Natural killer cell treated with Interleukin-12 subunit alpha and Interleukin-12 subunit beta and Interleukin-15 and Interleukin-18, amount 100 ng/mL, for 72 hours (primary cell): Measurements from ENCODE around the gene WNT5A. TPM values are rescaled to one million over a fixed set of nuclear protein-coding genes. Genes with fewer than 3 reads are reported as not detected.
"Not testable (repeated sequence)": the region's sequence is repeated elsewhere in the genome, so short reads cannot be mapped to it uniquely, and the experiment has no call there.

Source experiments
- ATAC-seq, 2 donors: fragments of 150-1000 bp; cut with Tn5 transposase in 1 of 2; sonication (Bioruptor Pico), chemical (Tn5 transposase) in 1 of 2; 2 replicates each; pipeline ENCODE4 v1.10.0; 2021
- DNase-seq: peaks from one replicate; pipeline ENCODE4 v3.0.0; 2022; ENCODE audit warnings: low spot score
- H3K27ac Mint-ChIP-seq, 2 donors: 1 replicate in 1 of 2; 2 replicates in 1 of 2; pipeline ENCODE4 v1.8.0; 2022; ENCODE audit warnings: mixed read lengths in 2 of 2, mild to moderate bottlenecking in 1 of 2, moderate library complexity in 1 of 2
- H3K27me3 Mint-ChIP-seq, 2 donors: 1 replicate in 1 of 2; 2 replicates in 1 of 2; pipeline ENCODE4 v1.8.0; 2022; ENCODE audit warnings: mixed read lengths in 2 of 2
- H3K36me3 Mint-ChIP-seq: one replicate; pipeline ENCODE4 v1.8.0; 2022; ENCODE audit warnings: mixed read lengths
- H3K4me1 Mint-ChIP-seq, 2 donors: 1 replicate in 1 of 2; 2 replicates in 1 of 2; pipeline ENCODE4 v1.8.0; 2022; ENCODE audit warnings: low read depth in 2 of 2, mixed read lengths in 2 of 2, mild to moderate bottlenecking in 1 of 2
- H3K4me3 Mint-ChIP-seq: one replicate; pipeline ENCODE4 v1.8.0; 2022; ENCODE audit warnings: mixed read lengths
- H3K9me3 Mint-ChIP-seq: 2 replicates; pipeline ENCODE4 v1.8.0; 2022; ENCODE audit warnings: mixed read lengths
- total RNA-seq, 2 donors: library from RNA; stranded (reverse); gene quantifications; one replicate each; pipeline ENCODE4 v1.2.3, GENCODE V29; 2022

WNT5A gene
- total RNA-seq, 2 donors from 2014 or later: not detected

DNA sequence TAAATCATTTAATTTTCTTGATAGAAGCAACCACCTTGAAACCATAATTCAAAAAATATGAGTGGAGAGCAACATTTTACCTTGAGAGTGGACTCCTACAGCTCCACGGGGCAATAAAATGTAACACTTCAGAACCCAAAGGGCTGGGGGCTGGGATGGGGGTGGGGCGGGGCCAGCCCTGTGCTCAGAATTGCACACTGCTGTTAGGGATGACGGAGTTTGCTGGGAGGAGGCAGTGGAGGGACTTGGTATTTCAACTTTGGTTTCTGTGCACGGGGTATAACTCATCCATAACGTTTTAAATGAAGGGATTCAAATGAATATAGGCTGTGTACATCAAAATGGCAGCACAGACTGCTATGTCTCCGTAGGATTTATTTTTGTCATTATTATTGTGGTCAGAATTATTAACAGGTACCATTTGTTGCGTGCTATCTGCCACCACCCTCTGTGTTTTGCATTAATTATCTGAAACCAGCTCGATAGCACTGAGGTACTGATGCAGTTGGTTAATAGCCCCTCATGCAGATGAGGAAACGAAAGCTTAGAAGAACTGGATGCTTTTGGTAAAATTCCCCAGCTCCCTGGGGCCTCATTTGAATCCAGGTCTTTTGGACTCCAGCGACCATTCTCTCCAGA is 29.4 kb upstream of the WNT5A start:
- no peak for DNase-seq
- ATAC-seq: no peak
- H3K4me3 Mint-ChIP-seq: no peak overlapping the region
- no peaks in the 10 kb centered on the region for H3K9me3 Mint-ChIP-seq
- peaks cover 2 to 7% of the 10 kb centered on the region in 2 donors for H3K27me3 Mint-ChIP-seq
- H3K4me1 Mint-ChIP-seq: no peaks in the 10 kb centered on the region
- H3K27ac Mint-ChIP-seq: no peak overlapping the region
- H3K36me3 Mint-ChIP-seq: no peaks in the 10 kb centered on the region

DNA sequence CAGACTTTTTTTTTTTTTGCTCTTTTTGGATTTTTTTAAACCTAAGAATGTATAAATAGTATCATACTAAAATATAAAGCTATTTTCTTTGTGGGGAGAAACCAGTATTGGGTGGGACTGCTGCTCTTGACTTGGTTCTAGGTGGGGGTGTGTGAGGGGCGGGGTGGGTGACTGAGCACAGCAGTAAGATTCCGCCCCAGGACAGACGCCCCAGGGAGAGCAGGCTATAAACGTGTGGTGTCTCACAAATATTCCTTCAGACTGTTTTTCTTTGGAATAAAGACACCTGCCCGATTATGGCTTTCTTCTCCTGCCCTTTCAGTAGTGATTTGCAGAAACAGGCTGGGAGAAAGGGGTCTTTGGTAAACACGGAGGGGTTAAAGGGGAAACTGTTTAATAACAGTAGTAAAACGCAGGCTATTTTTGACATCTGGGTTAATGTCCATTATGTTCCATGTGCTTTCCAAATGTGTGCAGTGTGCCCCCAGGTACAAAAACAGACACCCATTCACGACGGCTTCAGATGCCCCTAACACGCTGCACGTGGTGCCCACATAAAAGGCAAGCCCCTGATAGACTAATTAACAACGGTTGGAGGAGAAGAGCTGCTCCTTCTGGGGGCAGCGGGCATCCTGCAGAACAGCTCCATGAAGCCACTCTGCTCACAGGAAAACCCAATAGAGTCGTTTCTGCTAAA is 28.6 kb upstream of the WNT5A start:
- no peaks in the 10 kb centered on the region for H3K9me3 Mint-ChIP-seq
- H3K4me3 Mint-ChIP-seq: no peak overlapping the region
- H3K36me3 Mint-ChIP-seq: no peaks in the 10 kb centered on the region
- H3K27me3 Mint-ChIP-seq: peaks cover 2 to 7% of the 10 kb centered on the region in 2 donors
- H3K27ac Mint-ChIP-seq: no peak overlapping the region
- DNase-seq: no peak
- ATAC-seq: no peak
- H3K4me1 Mint-ChIP-seq: no peaks in the 10 kb centered on the region

DNA sequence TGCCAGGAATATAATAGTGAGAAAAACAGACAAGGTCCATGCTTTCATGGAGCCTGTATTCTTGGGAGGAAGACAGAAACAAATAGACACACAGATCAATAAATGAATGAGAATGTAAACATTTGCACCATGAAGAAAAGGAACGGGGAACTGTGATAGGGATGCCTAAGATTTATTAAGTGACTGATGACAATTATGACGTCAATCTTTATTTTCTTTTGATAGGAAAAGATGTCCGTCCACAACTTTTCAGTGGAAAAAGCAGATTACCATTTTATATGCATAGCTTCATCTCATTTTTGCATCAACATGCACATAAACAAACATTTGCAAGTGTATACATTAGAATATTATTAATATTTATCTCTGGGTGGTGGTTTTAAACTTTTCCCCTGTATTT is 27.9 kb upstream of the WNT5A start:
- Mint-ChIP-seq H3K9me3 (no peaks in the 10 kb centered on the region), H3K4me1 (no peaks in the 10 kb centered on the region), H3K27me3 (peaks cover 2 to 7% of the 10 kb centered on the region in 2 donors), H3K36me3 (no peaks in the 10 kb centered on the region), H3K27ac (no peak overlapping the region), H3K4me3 (no peak overlapping the region)
- DNase-seq (no peak), ATAC-seq (no peak)

DNA sequence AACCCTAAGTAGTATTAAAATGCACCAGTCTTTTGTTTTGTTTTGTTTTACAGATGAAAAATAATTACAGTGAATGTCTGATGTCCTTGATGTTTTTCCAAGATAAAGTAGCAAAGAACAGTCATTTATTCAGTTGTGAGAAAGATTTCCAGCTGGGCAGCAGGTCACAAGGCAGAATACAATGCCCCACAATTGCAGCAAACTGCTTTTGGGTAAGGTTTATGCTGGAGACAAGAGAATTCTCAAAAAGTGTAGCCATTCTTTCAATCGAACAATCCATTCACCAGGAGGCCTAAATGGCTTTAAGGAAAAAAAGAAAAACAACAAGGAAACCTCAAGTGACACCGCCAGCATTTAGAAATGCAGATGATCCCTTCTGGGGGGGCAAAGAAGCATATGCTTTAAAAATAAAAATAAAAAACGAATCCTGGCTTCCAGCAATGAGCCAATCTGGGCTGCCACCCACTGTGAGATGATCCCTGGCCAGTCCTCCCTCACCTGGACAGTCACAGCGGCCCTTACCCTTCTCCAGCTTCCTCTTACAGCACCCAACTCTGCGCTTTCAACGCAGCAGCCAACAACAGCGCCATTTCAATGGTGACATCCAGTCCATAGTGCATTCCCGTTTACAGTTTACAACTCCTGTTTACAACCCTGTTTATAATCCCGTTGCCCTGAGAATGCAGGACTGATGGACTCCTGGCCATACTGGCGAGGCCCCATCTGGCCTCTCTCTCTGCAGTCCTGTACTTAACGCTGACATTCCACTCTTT is 25.7 kb upstream of the WNT5A start:
- Mint-ChIP-seq H3K36me3 (no peaks in the 10 kb centered on the region), H3K4me3 (no peak overlapping the region), H3K4me1 (no peaks in the 10 kb centered on the region), H3K27me3 (peaks cover 2 to 7% of the 10 kb centered on the region in 2 donors), H3K27ac (no peak overlapping the region), H3K9me3 (no peaks in the 10 kb centered on the region)
- no peak for ATAC-seq
- no peak for DNase-seq

DNA sequence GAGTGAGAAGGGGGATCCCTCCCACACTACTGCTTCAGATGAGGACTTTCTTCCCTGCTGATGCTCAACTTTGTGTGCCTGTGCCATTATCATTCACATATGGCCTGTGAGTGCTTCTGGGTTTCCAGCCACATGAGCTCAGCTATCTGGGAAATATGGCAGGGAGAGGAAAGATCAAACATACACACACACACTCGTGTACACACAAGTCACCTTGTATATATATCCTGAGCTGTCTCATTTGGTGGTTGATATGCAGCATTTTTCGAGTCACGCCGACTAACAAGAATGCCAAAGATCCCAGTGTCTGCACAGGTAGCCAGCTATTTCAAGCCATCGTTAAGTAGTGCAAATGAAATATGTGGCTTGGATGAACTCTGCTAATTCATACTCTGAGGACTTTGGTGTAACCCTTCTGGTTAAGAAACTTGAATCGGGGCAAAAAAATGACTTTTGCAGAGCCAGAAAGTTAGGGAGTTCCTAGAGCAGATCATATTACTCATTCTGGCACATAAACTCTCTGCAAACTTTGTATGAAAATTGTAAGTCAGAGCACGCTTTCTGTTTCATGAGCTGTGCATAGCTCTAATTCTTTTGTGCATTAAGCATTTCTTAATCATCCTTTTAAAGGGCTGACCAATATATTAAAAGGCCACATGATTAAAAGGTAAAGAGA is 24.9 kb upstream of the WNT5A start:
- H3K4me1 Mint-ChIP-seq: no peaks in the 10 kb centered on the region
- no peaks in the 10 kb centered on the region for H3K9me3 Mint-ChIP-seq
- DNase-seq (no peak), ATAC-seq (no peak)
- peaks cover 2 to 7% of the 10 kb centered on the region in 2 donors for H3K27me3 Mint-ChIP-seq
- H3K36me3 Mint-ChIP-seq: no peaks in the 10 kb centered on the region
- no peak overlapping the region for H3K27ac Mint-ChIP-seq
- no peak overlapping the region for H3K4me3 Mint-ChIP-seq

DNA sequence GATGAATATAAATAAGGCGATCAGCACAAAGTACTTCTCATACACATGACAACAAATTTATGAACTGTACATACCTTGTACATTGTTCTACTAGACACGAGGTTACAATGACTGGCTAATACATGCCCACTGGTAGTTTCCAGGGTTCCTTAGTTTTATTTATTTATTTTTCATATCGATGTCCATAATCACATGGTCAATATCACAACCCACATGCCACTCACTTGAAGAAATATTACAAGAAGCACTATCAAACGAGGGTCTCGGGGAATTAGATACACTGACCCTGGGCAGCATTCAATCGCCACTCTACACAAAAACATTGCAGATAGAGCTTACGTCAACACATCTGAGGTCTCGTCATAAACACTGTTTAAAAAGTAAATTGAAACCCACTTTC is 21.2 kb upstream of the WNT5A start:
- no peak overlapping the region for H3K27ac Mint-ChIP-seq
- H3K27me3 Mint-ChIP-seq: peaks cover 0 to 4% of the 10 kb centered on the region in 2 donors
- H3K4me3 Mint-ChIP-seq: no peak overlapping the region
- no peak for DNase-seq
- no peak for ATAC-seq
- no peaks in the 10 kb centered on the region for H3K9me3 Mint-ChIP-seq
- no peaks in the 10 kb centered on the region for H3K4me1 Mint-ChIP-seq
- no peaks in the 10 kb centered on the region for H3K36me3 Mint-ChIP-seq

DNA sequence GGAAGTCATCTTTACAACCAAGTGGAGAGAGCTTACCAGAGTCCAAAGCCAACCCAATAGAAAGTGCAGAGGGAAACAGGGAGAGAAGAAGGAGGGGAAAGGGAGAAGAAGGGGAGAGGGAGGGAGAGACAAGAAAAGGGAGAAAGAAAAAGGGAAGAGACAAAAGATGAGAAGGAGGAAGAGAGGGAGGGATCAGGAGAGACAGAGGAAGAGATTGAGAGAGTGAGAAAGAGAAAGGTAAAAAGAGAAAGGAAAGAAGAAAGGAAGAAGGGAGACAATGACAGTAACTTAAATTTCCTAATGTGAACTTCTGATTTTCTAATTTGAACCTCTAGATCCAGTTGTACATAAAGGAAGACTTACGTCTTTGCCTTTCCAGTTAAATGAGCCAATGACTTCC is 20.7 kb upstream of the WNT5A start:
- no peak for ATAC-seq
- Mint-ChIP-seq H3K36me3 (no peaks in the 10 kb centered on the region), H3K4me1 (no peaks in the 10 kb centered on the region), H3K27ac (no peak overlapping the region), H3K9me3 (no peaks in the 10 kb centered on the region), H3K4me3 (no peak overlapping the region), H3K27me3 (no peaks in the 10 kb centered on the region)
- DNase-seq: no peak

DNA sequence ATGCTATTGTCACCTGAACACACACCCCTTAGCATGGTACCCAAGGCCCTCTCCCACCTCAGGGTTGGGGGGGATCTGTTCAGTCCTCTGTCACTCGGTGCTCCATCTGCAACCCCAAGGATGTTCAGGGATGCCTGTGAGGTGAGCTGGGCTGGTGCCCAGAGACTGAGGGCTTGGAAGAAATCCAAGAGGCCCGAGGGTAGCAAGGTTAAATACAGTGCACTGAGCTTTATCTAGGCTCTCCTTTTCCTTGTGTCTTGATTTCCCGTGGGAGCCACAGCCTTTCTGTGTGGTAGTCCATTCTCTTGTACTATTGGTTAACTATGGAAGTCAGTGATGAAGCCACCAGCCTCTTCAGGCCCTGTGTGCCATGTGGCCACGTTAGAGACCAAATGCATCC is 18.7 kb upstream of the WNT5A start:
- H3K27ac Mint-ChIP-seq: no peak overlapping the region
- H3K27me3 Mint-ChIP-seq: no peaks in the 10 kb centered on the region
- ATAC-seq (peak in 1 of 2 donors; percentile 44), DNase-seq (no peak)
- no peaks in the 10 kb centered on the region for H3K36me3 Mint-ChIP-seq
- H3K4me1 Mint-ChIP-seq: no peaks in the 10 kb centered on the region
- H3K4me3 Mint-ChIP-seq: no peak overlapping the region
- no peaks in the 10 kb centered on the region for H3K9me3 Mint-ChIP-seq

DNA sequence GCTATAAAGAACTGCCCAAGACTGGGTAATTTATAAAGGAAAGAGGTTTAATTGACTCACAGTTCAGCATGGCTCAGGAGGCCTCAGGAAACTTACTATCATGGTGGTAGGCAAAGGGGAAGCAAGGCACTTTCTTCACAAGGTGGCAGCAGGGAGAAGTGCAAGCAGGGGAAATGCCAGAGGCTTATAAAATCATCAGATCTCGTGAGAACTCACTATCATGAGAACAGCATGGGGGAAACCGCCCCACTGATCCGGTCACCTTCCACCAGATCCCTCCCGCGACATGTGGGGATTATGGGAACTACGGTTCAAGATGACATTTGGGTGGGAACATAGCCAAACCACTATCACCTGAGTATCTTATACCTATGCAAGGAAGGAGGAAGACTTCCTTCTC is 18.0 kb upstream of the WNT5A start:
- H3K27me3 Mint-ChIP-seq, ATAC-seq, H3K4me1 Mint-ChIP-seq, H3K36me3 Mint-ChIP-seq, H3K4me3 Mint-ChIP-seq, H3K27ac Mint-ChIP-seq, DNase-seq, H3K9me3 Mint-ChIP-seq: not testable (repeated sequence)

DNA sequence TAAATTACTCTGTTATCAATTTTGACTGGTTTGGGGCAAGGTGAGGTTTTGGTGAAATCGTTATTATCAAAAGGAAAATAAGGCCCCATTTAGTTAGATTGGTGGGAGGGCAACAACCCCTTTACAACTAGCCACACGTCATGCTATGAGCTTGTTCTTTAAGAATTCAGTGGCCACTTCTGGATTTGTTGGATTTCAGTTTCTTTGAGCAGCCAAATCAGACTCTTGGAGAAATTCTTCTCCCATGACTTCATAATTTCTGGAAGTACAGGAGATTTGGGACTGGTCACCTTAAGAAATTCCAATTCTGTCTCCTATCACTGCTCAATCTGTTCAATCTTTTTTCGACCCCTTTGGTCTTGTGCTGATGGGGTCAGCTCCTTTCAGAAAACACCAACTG is 14.8 kb upstream of the WNT5A start:
- Mint-ChIP-seq H3K4me3 (no peak overlapping the region), H3K36me3 (no peaks in the 10 kb centered on the region), H3K27me3 (no peaks in the 10 kb centered on the region), H3K4me1 (no peaks in the 10 kb centered on the region), H3K27ac (no peak overlapping the region), H3K9me3 (no peaks in the 10 kb centered on the region)
- no peak for DNase-seq
- ATAC-seq: no peak

DNA sequence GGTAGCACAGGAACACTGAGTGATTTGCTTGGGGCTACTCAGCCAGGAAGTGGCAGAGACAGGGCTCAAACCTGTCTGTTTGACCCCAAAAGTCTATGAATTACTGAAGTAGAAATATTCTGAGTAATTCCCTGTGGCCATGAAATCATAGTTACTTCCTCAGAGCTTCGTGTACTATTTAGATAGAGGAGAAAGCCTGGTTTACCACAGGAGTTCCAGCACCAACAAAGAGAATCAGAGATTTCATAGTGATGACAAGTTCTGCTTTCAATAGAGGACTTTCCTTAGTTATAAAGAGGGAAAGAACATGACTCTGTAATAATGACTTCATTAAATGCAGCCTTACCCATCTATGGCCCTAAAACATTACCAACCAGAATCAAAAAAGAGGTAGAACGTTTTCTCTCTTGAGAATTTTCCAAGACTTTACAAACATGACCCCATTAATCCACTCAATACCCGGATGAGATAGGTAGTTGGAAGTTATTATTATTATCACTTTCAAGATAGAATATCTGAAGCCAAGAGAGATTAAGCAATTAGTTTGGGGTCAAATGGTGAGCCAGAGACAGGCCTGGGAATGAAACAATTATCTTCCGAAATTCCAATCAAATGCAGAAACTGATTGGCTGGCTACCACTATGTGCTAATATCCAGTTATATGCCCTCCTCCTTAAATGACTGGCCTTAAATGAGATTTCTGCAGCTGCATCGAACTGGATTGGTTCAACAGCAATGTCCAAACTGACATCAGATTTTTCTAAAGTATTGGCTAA is 13.6 kb upstream of the WNT5A start:
- Mint-ChIP-seq H3K27ac (no peak overlapping the region), H3K4me3 (no peak overlapping the region), H3K36me3 (no peaks in the 10 kb centered on the region), H3K27me3 (no peaks in the 10 kb centered on the region), H3K9me3 (no peaks in the 10 kb centered on the region), H3K4me1 (no peaks in the 10 kb centered on the region)
- no peak for ATAC-seq
- DNase-seq: no peak

DNA sequence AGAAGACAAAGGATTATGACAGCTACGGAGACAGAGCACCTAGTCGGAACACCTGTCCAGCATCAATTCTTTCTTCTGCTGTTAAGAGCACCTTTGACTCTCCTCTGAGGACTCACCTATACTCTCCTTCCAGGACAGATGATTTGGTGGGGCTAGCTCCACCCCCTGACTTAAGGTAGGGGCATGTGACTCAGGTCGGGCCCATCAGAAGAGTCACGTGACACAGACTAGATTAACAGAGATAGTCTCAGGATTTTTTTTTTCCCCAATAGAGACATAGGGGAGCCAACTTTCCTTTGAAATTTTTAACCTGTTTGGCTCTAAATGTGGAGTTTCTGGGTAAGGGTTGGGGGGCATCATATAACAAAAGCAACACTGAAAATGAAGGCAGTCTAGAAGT is 11.4 kb upstream of the WNT5A start:
- H3K36me3 Mint-ChIP-seq: no peaks in the 10 kb centered on the region
- H3K4me3 Mint-ChIP-seq: no peak overlapping the region
- ATAC-seq (peak in 1 of 2 donors; percentile 41), DNase-seq (no peak)
- H3K27ac Mint-ChIP-seq: no peak overlapping the region
- no peaks in the 10 kb centered on the region for H3K9me3 Mint-ChIP-seq
- H3K27me3 Mint-ChIP-seq: peaks cover 3 to 5% of the 10 kb centered on the region in 2 donors
- no peaks in the 10 kb centered on the region for H3K4me1 Mint-ChIP-seq

DNA sequence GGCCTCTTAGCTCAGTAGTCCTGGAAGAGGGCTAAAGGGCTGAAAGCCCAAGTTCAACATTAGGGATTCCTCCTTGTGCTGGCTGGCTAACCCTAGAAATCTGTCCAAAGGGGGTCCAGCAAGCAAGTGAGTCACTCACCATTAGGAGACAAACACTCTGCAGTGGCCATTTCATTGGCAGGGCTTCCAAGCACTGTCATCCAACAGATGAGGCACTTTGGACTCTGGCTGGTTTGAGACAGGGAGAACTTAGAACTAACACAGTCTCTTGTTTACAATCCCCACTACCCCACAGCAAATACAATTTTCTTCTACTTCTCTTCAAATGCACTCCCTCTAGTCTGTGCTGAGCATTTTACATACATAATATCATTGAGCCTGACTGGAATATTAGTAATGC is 10.1 kb upstream of the WNT5A start:
- no peak for ATAC-seq
- no peak for DNase-seq
- no peak overlapping the region for H3K27ac Mint-ChIP-seq
- H3K4me1 Mint-ChIP-seq: no peaks in the 10 kb centered on the region
- H3K27me3 Mint-ChIP-seq: peaks cover 3 to 5% of the 10 kb centered on the region in 2 donors
- no peaks in the 10 kb centered on the region for H3K9me3 Mint-ChIP-seq
- H3K4me3 Mint-ChIP-seq: no peak overlapping the region
- H3K36me3 Mint-ChIP-seq: no peaks in the 10 kb centered on the region
